Left lung (tissue), 10 donors: ENCODE measurements around the gene RAB35. TPM values are rescaled to one million over a fixed set of nuclear protein-coding genes. Genes with fewer than 3 reads are reported as not detected.
"Not testable (repeated sequence)": the region's sequence is repeated elsewhere in the genome, so short reads cannot be mapped to it uniquely, and the experiment has no call there.

Experiments
- ATAC-seq: fragments of 200-7000 bp; cut with Tn5 transposase; one replicate; pipeline ENCODE4 v1.9.1; 2020; ENCODE audit warnings: moderate library complexity
- DNase-seq, 4 donors: peaks; one replicate each; pipeline ENCODE4 v3.0.0-alpha.2; 2013 to 2020
- H3K27ac ChIP-seq, 2 donors: fragments of 200-600 bp; sonication (generic) in 1 of 2; one replicate each; pipeline versions ENCODE4 v1.5.0 to v1.8.0; 2020 to 2021
- H3K27me3 ChIP-seq, 2 donors: fragments of 200-600 bp; sonication (generic) in 1 of 2; one replicate each; pipeline versions ENCODE4 v1.5.0 to v1.8.0; 2020 to 2021
- H3K36me3 ChIP-seq, 2 donors: fragments of 200-600 bp; sonication (generic) in 1 of 2; one replicate each; pipeline versions ENCODE4 v1.5.0 to v1.8.0; 2020 to 2021
- H3K4me1 ChIP-seq, 2 donors: fragments of 200-600 bp; one replicate each; pipeline ENCODE4 v1.8.0; 2021
- H3K4me3 ChIP-seq, 2 donors: fragments of 200-600 bp; sonication (generic) in 1 of 2; one replicate each; pipeline versions ENCODE4 v1.5.0 to v1.8.0; 2020 to 2021; ENCODE audit warnings: mild to moderate bottlenecking in 1 of 2
- H3K9me3 ChIP-seq, 2 donors: fragments of 200-600 bp; sonication (generic) in 1 of 2; one replicate each; pipeline versions ENCODE4 v1.5.0 to v1.8.0; 2020 to 2021
- CTCF ChIP-seq, 2 donors: fragments of 200-600 bp; sonication (generic) in 1 of 2; IDR thresholded peaks; one replicate each; pipeline versions ENCODE4 v1.5.0 to v1.8.0; 2021; ENCODE audit warnings: antibody characterized with exemption in 2 of 2
- intact Hi-C, 2 donors: fragments of 100-400 bp; cut with DNase I; formaldehyde crosslinking; loops; one replicate each; pipeline versions ENCODE4 v1.11.2 to v1.14.2; 2022
- microRNA-seq, 2 donors: library from miRNA; unstranded; fragments of <30 nt; microRNA quantifications; one replicate each; pipeline ENCODE4, GENCODE V29; 2019
- polyA plus RNA-seq, 6 donors: library from polyadenylated mRNA; unstranded; fragments of 120-200 nt; gene quantifications; one replicate each; pipeline ENCODE4 v1.2.1, GENCODE V29; 2013; ENCODE audit not compliant: insufficient read length in 6 of 6
- total RNA-seq, 2 donors: library from RNA; stranded (reverse); fragmentation: NEBNext Ultra II Directional; extraction: Animal tissue kit (Norgen Biotek cat#: 25700); gene quantifications; one replicate each; pipeline ENCODE4 v1.2.1, GENCODE V29; 2021
- donor health status: DM: no; HTN: yes; CAD: no.
- donor health status: DM: no; HTN: no; CAD: no.

Gene RAB35
- total and polyA plus RNA-seq, 8 donors, result 35.1 to 54.2 (median 39.2) TPM

- no peaks in the 10 kb centered on the region for H3K27me3 ChIP-seq
Observed at GRCh38 chr12:120051535-120051934, 65.0 kb downstream of the RAB35 start.

GRCh38 chr12:120049426-120049825 is 67.1 kb downstream of the RAB35 start:
- intact Hi-C loops, result no loop called here

More at GRCh38 chr12:120051535-120051934, 65.0 kb downstream of the RAB35 start:
- Histone ChIP-seq H3K36me3 (no peaks in the 10 kb centered on the region), H3K4me3 (no peak overlapping the region), H3K9me3 (no peaks in the 10 kb centered on the region), H3K27ac (no peak overlapping the region), H3K4me1 (no peaks in the 10 kb centered on the region)
- DNase-seq (no peak), ATAC-seq (no peak)
- TF ChIP-seq CTCF (IDR thresholded peaks at IDR 0.05), result no peak
- intact Hi-C loops, result no loop called here

GRCh38 chr12:120048263-120048662 is 68.3 kb downstream of the RAB35 start:
- no peaks in the 10 kb centered on the region for H3K4me1 ChIP-seq
- H3K36me3 ChIP-seq, result no peaks in the 10 kb centered on the region
- no peaks in the 10 kb centered on the region for H3K27me3 ChIP-seq
- no peak for TF ChIP-seq CTCF (IDR thresholded peaks at IDR 0.05)
- H3K4me3 ChIP-seq, result no peak overlapping the region
- H3K27ac ChIP-seq, result no peak overlapping the region
- no peaks in the 10 kb centered on the region for H3K9me3 ChIP-seq
- DNase-seq (no peak), ATAC-seq (no peak)
- intact Hi-C loops, result no loop called here

More at GRCh38 chr12:120049426-120049825, 67.1 kb downstream of the RAB35 start:
- DNase-seq (no peak), ATAC-seq (no peak)
- Histone ChIP-seq H3K36me3 (no peaks in the 10 kb centered on the region), H3K4me3 (no peak overlapping the region), H3K27me3 (no peaks in the 10 kb centered on the region), H3K27ac (no peak overlapping the region), H3K9me3 (no peaks in the 10 kb centered on the region), H3K4me1 (no peaks in the 10 kb centered on the region)
- no peak for TF ChIP-seq CTCF (IDR thresholded peaks at IDR 0.05)

DNA sequence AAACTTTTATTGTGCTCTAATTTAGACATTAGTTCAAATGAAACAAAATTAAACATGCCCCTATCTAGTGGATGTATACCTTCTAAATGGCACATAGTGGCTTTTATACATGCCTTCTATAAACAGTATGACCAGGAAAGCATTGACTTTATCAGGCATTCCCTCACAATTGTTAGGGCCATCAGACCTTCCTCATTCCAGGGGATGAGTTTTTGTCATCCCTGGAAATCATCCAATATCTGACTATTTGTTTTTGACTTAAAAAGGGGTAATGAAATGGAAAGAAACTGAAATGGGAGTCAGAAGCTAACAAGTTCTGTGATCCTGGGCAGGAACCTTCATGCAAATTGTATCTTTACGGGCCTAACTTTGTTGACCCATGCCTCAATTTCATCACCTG is 69.5 kb downstream of the RAB35 start:
- no peaks in the 10 kb centered on the region for H3K27me3 ChIP-seq
- TF ChIP-seq CTCF (IDR thresholded peaks at IDR 0.05), result no peak
- no peak overlapping the region for H3K27ac ChIP-seq
- intact Hi-C loops, result no loop called here
- no peak overlapping the region for H3K4me3 ChIP-seq
- ATAC-seq, result no peak
- no peaks in the 10 kb centered on the region for H3K9me3 ChIP-seq
- H3K4me1 ChIP-seq, result no peaks in the 10 kb centered on the region
- no peaks in the 10 kb centered on the region for H3K36me3 ChIP-seq
- no peak for DNase-seq

GRCh38 chr12:120045367-120045766 is 71.2 kb downstream of the RAB35 start:
- H3K9me3 ChIP-seq, H3K27me3 ChIP-seq, H3K4me1 ChIP-seq, H3K36me3 ChIP-seq, intact Hi-C loops, ATAC-seq, DNase-seq, H3K27ac ChIP-seq, H3K4me3 ChIP-seq: not testable (repeated sequence)

Small RNAs within 50 kb of the gene (microRNA-seq; reads per million reads assigned to microRNA genes)
- 0 to 0.41 reads per million in 2 donors for gene MIR4498

Other genes with a start within 250 kb of the RAB35 start
- 10 to 100 TPM in 1 of 2 donors, 1 to 10 TPM in 1; 7.0 to 21.5 TPM for gene CIT, start 239.4 kb downstream of the RAB35 start, total RNA-seq
- gene CIT, start 239.4 kb downstream of the RAB35 start, polyA plus RNA-seq, result 10 to 100 TPM; 16.8 to 33.2 (median 22.3) TPM
- gene BICDL1, start 127.5 kb downstream of the RAB35 start, total RNA-seq, result 10 to 100 TPM; 10.7 to 12.0 TPM
- gene BICDL1, start 127.5 kb downstream of the RAB35 start, polyA plus RNA-seq, result 1 to 10 TPM; 1.8 to 3.5 (median 3.0) TPM
- gene GCN1, start 78.0 kb upstream of the RAB35 start, total RNA-seq, result 10 to 100 TPM; 69.2 to 89.4 TPM
- 10 to 100 TPM; 51.8 to 66.1 (median 56.0) TPM for gene GCN1, start 78.0 kb upstream of the RAB35 start, polyA plus RNA-seq
- 1,000 to 10,000 TPM; 1,565 to 1,940 TPM for gene RPLP0, start 84.4 kb upstream of the RAB35 start, total RNA-seq
- 1,000 to 10,000 TPM; 3,134 to 3,748 (median 3,582) TPM for gene RPLP0, start 84.4 kb upstream of the RAB35 start, polyA plus RNA-seq
- gene PXN, start 149.0 kb upstream of the RAB35 start, total RNA-seq, result 100 to 1,000 TPM in 1 of 2 donors, 10 to 100 TPM in 1; 90.7 to 111 TPM
- gene PXN, start 149.0 kb upstream of the RAB35 start, polyA plus RNA-seq, result 10 to 100 TPM; 56.5 to 71.3 (median 64.3) TPM
- 1,000 to 10,000 TPM; 6,889 to 7,719 TPM for gene RNU4-2, start 175.2 kb upstream of the RAB35 start, total RNA-seq
- gene RNU4-2, start 175.2 kb upstream of the RAB35 start, polyA plus RNA-seq, result 10 to 100 TPM in 1 of 6 donors, 1 to 10 TPM in 2, not detected in 3; 1.3 to 14.9 (median 1.5) TPM
- gene RNU4-1, start 176.5 kb upstream of the RAB35 start, total RNA-seq, result 1,000 to 10,000 TPM; 3,185 to 3,518 TPM
- gene RNU4-1, start 176.5 kb upstream of the RAB35 start, polyA plus RNA-seq, result 1 to 10 TPM in 1 of 6 donors, not detected in 5; 1.8 TPM
- 1 to 10 TPM; 1.7 to 2.3 TPM for gene SIRT4, start 185.6 kb upstream of the RAB35 start, total RNA-seq
- 1 to 10 TPM; 2.2 to 3.8 (median 3.0) TPM for gene SIRT4, start 185.6 kb upstream of the RAB35 start, polyA plus RNA-seq
- gene PLA2G1B, start 211.0 kb upstream of the RAB35 start, total RNA-seq, result 10 to 100 TPM in 1 of 2 donors, 1 to 10 TPM in 1; 4.7 to 76.9 TPM
- gene PLA2G1B, start 211.0 kb upstream of the RAB35 start, polyA plus RNA-seq, result 1 to 10 TPM; 1.1 to 2.4 (median 1.7) TPM